ENCODE data around the gene RNF224. TPM values are rescaled to one million over a fixed set of nuclear protein-coding genes. Genes with fewer than 3 reads are reported as not detected.

The RNF224 gene
- polyA plus RNA-seq, 1 donor from 2014 or later = not detected

DNA sequence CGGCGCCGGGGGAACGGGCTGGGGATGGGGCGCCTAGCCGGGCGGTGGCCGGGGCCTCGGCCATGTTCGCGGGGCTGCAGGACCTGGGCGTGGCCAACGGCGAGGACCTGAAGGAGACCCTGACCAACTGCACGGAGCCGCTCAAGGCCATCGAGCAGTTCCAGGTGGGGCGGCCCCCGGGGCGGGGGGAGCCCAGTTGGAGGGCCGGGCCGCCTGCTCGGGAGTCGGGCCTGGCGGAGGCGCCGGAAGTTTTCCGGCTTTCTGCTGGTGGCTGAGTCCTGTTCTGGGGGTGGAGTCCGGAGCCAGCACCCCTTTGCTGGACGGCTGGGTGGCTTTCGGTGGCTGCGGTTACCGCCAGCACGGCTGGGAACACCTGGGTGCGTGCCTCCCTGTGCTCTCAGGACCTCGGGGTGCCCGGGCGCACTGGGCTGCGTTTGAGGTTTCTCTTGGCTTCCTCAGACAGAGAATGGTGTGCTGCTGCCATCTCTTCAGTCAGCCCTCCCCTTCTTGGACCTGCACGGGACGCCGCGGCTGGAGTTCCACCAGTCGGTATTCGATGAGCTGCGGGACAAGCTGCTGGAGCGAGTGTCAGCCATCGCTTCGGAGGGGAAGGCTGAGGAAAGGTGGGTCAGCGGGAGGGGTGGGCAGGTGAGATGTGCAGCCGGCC lies 28.3 kb downstream of the RNF224 start:
- no peaks in the 10 kb centered on the region for H3K36me3 ChIP-seq (ENCODE audit: insufficient read depth, low read length)
- no peaks in the 10 kb centered on the region for H3K27me3 ChIP-seq (ENCODE audit: insufficient read depth, low read depth, low read length)
- peak overlapping the region; percentile 96 for H3K4me3 ChIP-seq (ENCODE audit: low read length)
- H2AFZ ChIP-seq (ENCODE audit: low read depth, low read length) = peak overlapping the region; percentile 56
- H3K9me2 ChIP-seq (ENCODE audit: insufficient read depth, low read length) = no peaks in the 10 kb centered on the region
- H3K9ac ChIP-seq (ENCODE audit: low read length) = peak overlapping the region; percentile 76
- H3K4me2 ChIP-seq (ENCODE audit: low read length) = peak overlapping the region; percentile 90
- no peaks in the 10 kb centered on the region for H4K20me1 ChIP-seq (ENCODE audit: insufficient read depth)
- H3K79me2 ChIP-seq (replicated peaks; ENCODE audit: insufficient read depth, low read length) = peaks cover 10% of the 10 kb centered on the region
- no peaks in the 10 kb centered on the region for H3K9me3 ChIP-seq (ENCODE audit: low read length)
- no peak overlapping the region for H3K27ac ChIP-seq (ENCODE audit: low read length)
- H3F3A ChIP-seq (ENCODE audit: insufficient read depth, low read length, poor library complexity, severe bottlenecking) = no peaks in the 10 kb centered on the region
- TF ChIP-seq MXI1 (conservative IDR thresholded peaks at IDR 0.05; ENCODE audit: poor library complexity, severe bottlenecking) (peak; percentile 24), SMC3 (conservative IDR thresholded peaks at IDR 0.05; ENCODE audit: poor library complexity) (no peak), EP300 (conservative IDR thresholded peaks at IDR 0.05; ENCODE audit: poor library complexity, severe bottlenecking) (no peak)

DNA sequence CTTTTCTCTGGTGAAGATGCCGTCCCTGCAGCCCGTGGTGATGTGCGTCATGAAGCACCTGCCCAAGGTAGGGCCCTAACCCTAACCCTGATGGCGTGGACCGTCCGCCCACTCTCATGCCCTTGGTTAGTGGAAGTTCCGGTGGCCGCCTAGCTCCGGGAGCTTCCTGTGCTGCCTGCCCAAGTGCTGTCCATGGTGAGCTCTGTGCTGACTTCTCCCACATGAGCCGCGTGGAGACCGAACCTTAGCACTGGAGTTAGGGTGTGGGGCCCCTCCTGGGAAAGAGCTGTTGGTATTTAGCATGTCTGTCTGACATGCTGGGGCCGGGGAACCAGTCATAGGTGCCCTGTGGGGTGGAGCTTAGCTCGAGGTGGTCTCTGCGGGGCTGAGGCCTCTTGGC lies 29.1 kb downstream of the RNF224 start:
- TF ChIP-seq RAD21 (conservative IDR thresholded peaks at IDR 0.05) (no peak), MXI1 (conservative IDR thresholded peaks at IDR 0.05; ENCODE audit: poor library complexity, severe bottlenecking) (no peak), EZH2 (IDR thresholded peaks at IDR 0.05; ENCODE audit: borderline replicate concordance, insufficient read depth, low read length, poor library complexity, severe bottlenecking) (no peak), SMC3 (conservative IDR thresholded peaks at IDR 0.05; ENCODE audit: poor library complexity) (no peak), EP300 (conservative IDR thresholded peaks at IDR 0.05; ENCODE audit: poor library complexity, severe bottlenecking) (no peak), POLR2AphosphoS5 (IDR thresholded peaks at IDR 0.05) (no peak), TAF1 (IDR thresholded peaks at IDR 0.05; ENCODE audit: low read depth) (no peak)
- TF ChIP-seq, protein P1, sequence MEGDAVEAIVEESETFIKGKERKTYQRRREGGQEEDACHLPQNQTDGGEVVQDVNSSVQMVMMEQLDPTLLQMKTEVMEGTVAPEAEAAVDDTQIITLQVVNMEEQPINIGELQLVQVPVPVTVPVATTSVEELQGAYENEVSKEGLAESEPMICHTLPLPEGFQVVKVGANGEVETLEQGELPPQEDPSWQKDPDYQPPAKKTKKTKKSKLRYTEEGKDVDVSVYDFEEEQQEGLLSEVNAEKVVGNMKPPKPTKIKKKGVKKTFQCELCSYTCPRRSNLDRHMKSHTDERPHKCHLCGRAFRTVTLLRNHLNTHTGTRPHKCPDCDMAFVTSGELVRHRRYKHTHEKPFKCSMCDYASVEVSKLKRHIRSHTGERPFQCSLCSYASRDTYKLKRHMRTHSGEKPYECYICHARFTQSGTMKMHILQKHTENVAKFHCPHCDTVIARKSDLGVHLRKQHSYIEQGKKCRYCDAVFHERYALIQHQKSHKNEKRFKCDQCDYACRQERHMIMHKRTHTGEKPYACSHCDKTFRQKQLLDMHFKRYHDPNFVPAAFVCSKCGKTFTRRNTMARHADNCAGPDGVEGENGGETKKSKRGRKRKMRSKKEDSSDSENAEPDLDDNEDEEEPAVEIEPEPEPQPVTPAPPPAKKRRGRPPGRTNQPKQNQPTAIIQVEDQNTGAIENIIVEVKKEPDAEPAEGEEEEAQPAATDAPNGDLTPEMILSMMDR (IDR thresholded peaks at IDR 0.05; ENCODE audit: poor library complexity, severe bottlenecking) = no peak
- TF ChIP-seq, protein P2, sequence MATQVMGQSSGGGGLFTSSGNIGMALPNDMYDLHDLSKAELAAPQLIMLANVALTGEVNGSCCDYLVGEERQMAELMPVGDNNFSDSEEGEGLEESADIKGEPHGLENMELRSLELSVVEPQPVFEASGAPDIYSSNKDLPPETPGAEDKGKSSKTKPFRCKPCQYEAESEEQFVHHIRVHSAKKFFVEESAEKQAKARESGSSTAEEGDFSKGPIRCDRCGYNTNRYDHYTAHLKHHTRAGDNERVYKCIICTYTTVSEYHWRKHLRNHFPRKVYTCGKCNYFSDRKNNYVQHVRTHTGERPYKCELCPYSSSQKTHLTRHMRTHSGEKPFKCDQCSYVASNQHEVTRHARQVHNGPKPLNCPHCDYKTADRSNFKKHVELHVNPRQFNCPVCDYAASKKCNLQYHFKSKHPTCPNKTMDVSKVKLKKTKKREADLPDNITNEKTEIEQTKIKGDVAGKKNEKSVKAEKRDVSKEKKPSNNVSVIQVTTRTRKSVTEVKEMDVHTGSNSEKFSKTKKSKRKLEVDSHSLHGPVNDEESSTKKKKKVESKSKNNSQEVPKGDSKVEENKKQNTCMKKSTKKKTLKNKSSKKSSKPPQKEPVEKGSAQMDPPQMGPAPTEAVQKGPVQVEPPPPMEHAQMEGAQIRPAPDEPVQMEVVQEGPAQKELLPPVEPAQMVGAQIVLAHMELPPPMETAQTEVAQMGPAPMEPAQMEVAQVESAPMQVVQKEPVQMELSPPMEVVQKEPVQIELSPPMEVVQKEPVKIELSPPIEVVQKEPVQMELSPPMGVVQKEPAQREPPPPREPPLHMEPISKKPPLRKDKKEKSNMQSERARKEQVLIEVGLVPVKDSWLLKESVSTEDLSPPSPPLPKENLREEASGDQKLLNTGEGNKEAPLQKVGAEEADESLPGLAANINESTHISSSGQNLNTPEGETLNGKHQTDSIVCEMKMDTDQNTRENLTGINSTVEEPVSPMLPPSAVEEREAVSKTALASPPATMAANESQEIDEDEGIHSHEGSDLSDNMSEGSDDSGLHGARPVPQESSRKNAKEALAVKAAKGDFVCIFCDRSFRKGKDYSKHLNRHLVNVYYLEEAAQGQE (IDR thresholded peaks at IDR 0.05; ENCODE audit: borderline replicate concordance) = no peak
- H3K79me2 ChIP-seq (replicated peaks; ENCODE audit: insufficient read depth, low read length) = peaks cover 10% of the 10 kb centered on the region
- no peaks in the 10 kb centered on the region for H3K36me3 ChIP-seq (ENCODE audit: insufficient read depth, low read length)
- no peak overlapping the region for H2AFZ ChIP-seq (ENCODE audit: low read depth, low read length)
- H3K27me3 ChIP-seq (ENCODE audit: insufficient read depth, low read depth, low read length) = no peaks in the 10 kb centered on the region
- no peak overlapping the region for H3K27ac ChIP-seq (ENCODE audit: low read length)
- H3K4me2 ChIP-seq (ENCODE audit: low read length) = peak overlapping the region; percentile 90
- no peaks in the 10 kb centered on the region for H4K20me1 ChIP-seq (ENCODE audit: insufficient read depth)
- H3K4me3 ChIP-seq (ENCODE audit: low read length) = peak overlapping the region; percentile 96
- no peaks in the 10 kb centered on the region for H3K9me2 ChIP-seq (ENCODE audit: insufficient read depth, low read length)
- no peaks in the 10 kb centered on the region for H3K9me3 ChIP-seq (ENCODE audit: low read length)
- no peaks in the 10 kb centered on the region for H3F3A ChIP-seq (ENCODE audit: insufficient read depth, low read length, poor library complexity, severe bottlenecking)
- H3K9ac ChIP-seq (ENCODE audit: low read length) = peak overlapping the region; percentile 76
